K562 (cell line): ENCODE results near the gene MYH2. TPM values are rescaled to one million over a fixed set of nuclear protein-coding genes. Genes with fewer than 3 reads are reported as not detected.

Experiments
- ATAC-seq: fragments of 200-7000 bp; cut with Tn5 transposase; 3 replicates; pipeline ENCODE4 v1.9.1; 2020; ENCODE audit warnings: moderate library complexity
- BruUV-seq: library from RNA; stranded (reverse); fragments of 400-500 nt; replicated peaks from 2 replicates; lab custom pipeline; 2021; lab: Mats Ljungman, UMichigan
- CTCF ChIA-PET: fragments of 300-600 bp; formaldehyde crosslinking; extraction: SDS; loops from one replicate; lab custom pipeline; 2021; ENCODE audit warnings: low intra/inter-chr PET ratio; lab: Yijun Ruan, JAX
- POLR2A ChIA-PET: fragments of 300-600, 350-650 bp; sonication (Branson Sonifier 250); formaldehyde crosslinking; extraction: SDS; loops from one replicate; lab custom pipeline; 2021; ENCODE audit warnings: antibody characterized with exemption, inconsistent platforms; lab: Yijun Ruan, JAX
- DNase-seq, 4 experiments: peaks; one replicate each; pipeline versions ENCODE4 v3.0.0 to v3.0.0-alpha.2; 2011 to 2018; ENCODE audit warnings: low spot score in 3 of 4, mixed read lengths in 3 of 4; ENCODE audit errors: extremely low read depth in 1 of 4
- FAIRE-seq: peaks from 2 replicates; lab custom pipeline; 2011; peaks lifted over from hg19 to GRCh38; lab: Jason Lieb, UNC
- H2AFZ ChIP-seq: 2 replicates; pipeline ENCODE4 v1.6.0; 2011; ENCODE audit warnings: low read depth, low read length, control low read depth, inconsistent platforms
- H3K27ac ChIP-seq: fragments of 200-600 bp; 3 replicates; pipeline ENCODE4 v1.8.0; 2011; ENCODE audit warnings: low read depth, mild to moderate bottlenecking, control low read depth, inconsistent platforms, low read length, moderate library complexity, mixed read lengths; ENCODE audit errors: extremely low read depth
- H3K27me3 ChIP-seq, 2 experiments: fragments of 300-600 bp in 1 of 2; 2 replicates in 1 of 2; 3 replicates in 1 of 2; pipeline versions ENCODE4 v1.6.0 to v1.8.0; 2011; ENCODE audit warnings: inconsistent platforms in 2 of 2, low read length in 2 of 2, mild to moderate bottlenecking in 1 of 2, mixed read lengths in 1 of 2, moderate library complexity in 1 of 2; ENCODE audit not compliant: control insufficient read depth in 2 of 2, insufficient read depth in 2 of 2
- H3K36me3 ChIP-seq: fragments of 300-600 bp; 3 replicates; pipeline ENCODE4 v1.8.0; 2011; ENCODE audit warnings: mild to moderate bottlenecking, low read length, inconsistent platforms; ENCODE audit not compliant: control insufficient read depth, insufficient read depth
- H3K4me1 ChIP-seq, 2 experiments: fragments of 200-600 bp in 1 of 2; replicated peaks in 1 of 2; 2 replicates in 1 of 2; 3 replicates in 1 of 2; pipeline versions ENCODE4 v1.5.1 to v1.8.0; 2011; ENCODE audit warnings: inconsistent platforms in 2 of 2, low read length in 2 of 2, mild to moderate bottlenecking in 1 of 2, mixed read lengths in 1 of 2, moderate library complexity in 1 of 2; ENCODE audit not compliant: control insufficient read depth in 2 of 2, insufficient read depth in 2 of 2
- H3K4me2 ChIP-seq: 2 replicates; pipeline ENCODE4 v1.6.1; 2011; ENCODE audit warnings: low read length, control low read depth, inconsistent platforms, mixed read lengths; ENCODE audit not compliant: insufficient read depth
- H3K4me3 ChIP-seq: fragments of 200-600 bp; sonication (generic), shearing (Covaris generic); 2 replicates; pipeline ENCODE4 v1.5.1; 2016; ENCODE audit warnings: control low read depth, inconsistent platforms
- H3K79me2 ChIP-seq: fragments of 200-600 bp; 3 replicates; pipeline ENCODE4 v1.8.0; 2011; ENCODE audit warnings: low read length, inconsistent platforms; ENCODE audit not compliant: control insufficient read depth, insufficient read depth
- H3K9ac ChIP-seq, 2 experiments: 2 replicates each; pipeline versions ENCODE4 v1.6.0 to v1.6.1; 2011; ENCODE audit warnings: low read depth in 2 of 2, low read length in 2 of 2, control low read depth in 1 of 2, inconsistent platforms in 1 of 2, mild to moderate bottlenecking in 1 of 2, mixed read lengths in 1 of 2; ENCODE audit not compliant: insufficient read depth in 1 of 2
- H3K9me1 ChIP-seq: one replicate; pipeline ENCODE4 v1.6.0; 2011; ENCODE audit warnings: inconsistent platforms, mild to moderate bottlenecking, low read length, moderate library complexity; ENCODE audit not compliant: control insufficient read depth, insufficient read depth
- H3K9me3 ChIP-seq: replicated peaks from 2 replicates; pipeline ENCODE4 v1.5.1; 2011; ENCODE audit warnings: low read depth, low read length, inconsistent platforms; ENCODE audit not compliant: control insufficient read depth, insufficient read depth
- H4K20me1 ChIP-seq: replicated peaks from 2 replicates; pipeline ENCODE4 v1.6.1; 2011; ENCODE audit warnings: low read length, inconsistent platforms, mixed read lengths; ENCODE audit not compliant: control insufficient read depth, insufficient read depth
- BMI1 ChIP-seq: fragments of 150-350 bp; IDR thresholded peaks from 2 replicates; pipeline ENCODE4 v1.6.1; 2014; ENCODE audit warnings: low read length
- CBX5 ChIP-seq: IDR thresholded peaks from 2 replicates; pipeline ENCODE4 v1.6.1; 2014; ENCODE audit warnings: low read depth, borderline replicate concordance
- CHCHD3 ChIP-seq: fragments of 250-450 bp; sonication (Bioruptor Pico); IDR thresholded peaks from 2 replicates; pipeline ENCODE4 v2.1.2; 2022; ENCODE audit warnings: mild to moderate bottlenecking
- DEAF1 ChIP-seq: fragments of 450-650 bp; formaldehyde crosslinking; IDR thresholded peaks from 2 replicates; pipeline ENCODE4 v1.4.0; 2020; ENCODE audit warnings: mild to moderate bottlenecking, moderate library complexity
- E2F4 ChIP-seq: sonication (generic); formaldehyde crosslinking; IDR thresholded peaks from 2 replicates; pipeline ENCODE4 v1.8.0; 2022; ENCODE audit warnings: mild to moderate bottlenecking, low read depth, missing genetic modification reagents
- FUS ChIP-seq: fragments of 200-400 bp; formaldehyde crosslinking; optimal IDR thresholded peaks from 2 replicates; pipeline ENCODE3; 2017; ENCODE audit warnings: low read depth, low read length
- HDAC8 ChIP-seq: fragments of 450-650 bp; IDR thresholded peaks from 2 replicates; pipeline ENCODE4 v1.6.1; 2016; ENCODE audit warnings: mild to moderate bottlenecking, missing genetic modification characterization, moderate library complexity, missing compliant biosample characterization
- RBFOX2 ChIP-seq: fragments of 200-400 bp; formaldehyde crosslinking; IDR thresholded peaks from 2 replicates; pipeline ENCODE4 v1.6.1; 2017; ENCODE audit warnings: low read depth, mild to moderate bottlenecking, low read length, moderate library complexity
- RNF2 ChIP-seq: sonication (generic); IDR thresholded peaks from 2 replicates; pipeline ENCODE4 v1.6.1; 2016
- SMARCE1 ChIP-seq: fragments of 450-650 bp; IDR thresholded peaks from 2 replicates; pipeline ENCODE4 v1.7.1; 2016; ENCODE audit warnings: mild to moderate bottlenecking
- SNIP1 ChIP-seq: fragments of 450-650 bp; IDR thresholded peaks from 2 replicates; pipeline ENCODE4 v1.7.1; 2017; ENCODE audit warnings: low read depth, mild to moderate bottlenecking
- ZNF175 ChIP-seq: fragments of 200-800 bp; sonication (Bioruptor generic); IDR thresholded peaks from 2 replicates; pipeline ENCODE4 v1.6.1; 2016; ENCODE audit warnings: low read depth, mild to moderate bottlenecking, missing genetic modification characterization, missing compliant biosample characterization
- ZNF239 ChIP-seq: fragments of 250-450 bp; sonication (Bioruptor Pico); IDR thresholded peaks from 2 replicates; pipeline ENCODE4 v1.4.0; 2020; ENCODE audit warnings: mild to moderate bottlenecking
- ZNF347 ChIP-seq: fragments of 450-650 bp; formaldehyde crosslinking; IDR thresholded peaks from 2 replicates; pipeline ENCODE4 v1.4.0; 2020; ENCODE audit warnings: low read depth, mild to moderate bottlenecking, moderate library complexity
- ZNF696 ChIP-seq: fragments of 250-450 bp; sonication (Bioruptor Pico); conservative IDR thresholded peaks from 2 replicates; pipeline ENCODE4 v1.4.0; 2020; ENCODE audit warnings: mild to moderate bottlenecking, moderate library complexity
- WGBS: fragments of 100-300 bp; shearing (Covaris generic); methylation state at CpG from one replicate; pipeline ENCODE4 v1.1.6; 2016; ENCODE audit warnings: low coverage, mixed read lengths; ENCODE audit not compliant: insufficient coverage; ENCODE audit errors: missing lambda C conversion rate; 5-methylcytosine and 5-hydroxymethylcytosine counted together
- in situ Hi-C: fragments of 300-500 bp; cut with MboI; formaldehyde crosslinking; loops from 4 replicates; pipeline ENCODE4 v1.15.0; 2018; ENCODE audit warnings: inconsistent platforms, mixed read lengths
- intact Hi-C: fragments of 100-400 bp; cut with micrococcal nuclease; formaldehyde crosslinking; loops from 2 replicates; pipeline ENCODE4 v1.14.2; 2022
- polyA plus RNA-seq, 8 experiments: library from polyadenylated mRNA; depleted of rRNA in 4 of 8; stranded (reverse) in 5 of 8; unstranded in 3 of 8; fragments of >200 nt; fragmentation: Nextera tagmentation in 2 of 8; fragmentation: Illumina TruSeq in 1 of 8; extraction: Ambion mirVana in 2 of 8; extraction: Trizol in 1 of 8; gene quantifications; 2 replicates each; pipeline versions ENCODE4 v1.2.1 to v1.2.3, GENCODE V29; 2011 to 2014; ENCODE audit warnings: inconsistent platforms in 1 of 8, missing spikeins in 1 of 8
- total RNA-seq, 7 experiments: library from RNA; depleted of rRNA in 6 of 7; stranded (reverse); fragments of >200 nt in 6 of 7; fragmentation: Illumina TruSeq in 2 of 7; extraction: Trizol in 2 of 7; gene quantifications; 2 replicates each; pipeline versions ENCODE4 v1.2.1 to v1.2.3, GENCODE V29; 2011 to 2021; ENCODE audit warnings: low replicate concordance in 1 of 7

MYH2 gene
- total and polyA plus RNA-seq, 9 of the 15 experiments (the other 6 are each of a cell fraction or from before 2014, with no cell fraction given), result not detected

GRCh38 chr17:10556301-10557005, 7.0 kb upstream of the MYH2 start:
- no peak for DNase-seq
- intact Hi-C loops (no loop called here), in situ Hi-C loops (no loop called here)
- no peak for TF ChIP-seq BMI1
- no peak for TF ChIP-seq ZNF696 (CRISPR knock-in tag)
- no peak for TF ChIP-seq SMARCE1
- Histone ChIP-seq H3K9ac (no peak overlapping the region), H3K36me3 (no peaks in the 10 kb centered on the region), H2AFZ (no peak overlapping the region), H3K9me1 (no peaks in the 10 kb centered on the region), H3K4me3 (no peak overlapping the region), H3K27ac (no peak overlapping the region), H3K4me1 (no peaks in the 10 kb centered on the region), H3K79me2 (no peaks in the 10 kb centered on the region), H3K9me3 (no peaks in the 10 kb centered on the region), H4K20me1 (no peaks in the 10 kb centered on the region), H3K4me2 (no peak overlapping the region), H3K27me3 (no peaks in the 10 kb centered on the region)
- FAIRE-seq, result no peak
- 0% methylated on average over 5 of the region's 5 CpGs for whole genome bisulfite sequencing
- ChIA-PET CTCF (no interaction called here), POLR2A (no interaction called here)
- BruUV-seq, result no TSS peak
- ATAC-seq, result no peak

- no peaks in the 10 kb centered on the region for H3K36me3 ChIP-seq
- BruUV-seq, result no TSS peak
- no peak overlapping the region for H3K4me2 ChIP-seq
- no peaks in the 10 kb centered on the region for H3K79me2 ChIP-seq
- no peaks in the 10 kb centered on the region for H3K9me3 ChIP-seq
- FAIRE-seq, result no peak
- no peaks in the 10 kb centered on the region for H3K9me1 ChIP-seq
- ChIA-PET POLR2A (no interaction called here), CTCF (no interaction called here)
- no peak for ATAC-seq
- H3K4me3 ChIP-seq, result no peak overlapping the region
- no peak for DNase-seq
- peaks cover 0 to 4% of the 10 kb centered on the region in 2 experiments; a peak in 2 of 5 replicates for H3K27me3 ChIP-seq
- WGBS, result 0% methylated on average over 4 of the region's 4 CpGs
- no peaks in the 10 kb centered on the region for H4K20me1 ChIP-seq
- in situ Hi-C loops, result no loop called here
- H3K9ac ChIP-seq, result no peak overlapping the region
- no peaks in the 10 kb centered on the region for H3K4me1 ChIP-seq
- intact Hi-C loops, result no loop called here
- H3K27ac ChIP-seq, result no peak overlapping the region
- no peak overlapping the region for H2AFZ ChIP-seq
- TF ChIP-seq FUS (no peak), DEAF1 (CRISPR knock-in tag) (no peak), E2F4 (CRISPR knock-in tag) (no peak), HDAC8 (tag) (no peak), RNF2 (no peak), SNIP1 (no peak), CBX5 (no peak), ZNF347 (CRISPR knock-in tag) (no peak), CHCHD3 (CRISPR knock-in tag) (no peak), ZNF239 (CRISPR knock-in tag) (no peak), ZNF175 (CRISPR knock-in tag) (no peak), RBFOX2 (no peak)
Measured at GRCh38 chr17:10550014-10550413, 556 bp upstream of the MYH2 start.
